DMS 273 treated with DMSO at 0.1 percent for 48 hours (cell line): Measurements from ENCODE around the gene LRMDA.

ENCODE experiments used
- DNase-seq: peaks from one replicate; lab custom pipeline; 2025; lab: John Stamatoyannopoulos, UW

Gene LRMDA

DNA sequence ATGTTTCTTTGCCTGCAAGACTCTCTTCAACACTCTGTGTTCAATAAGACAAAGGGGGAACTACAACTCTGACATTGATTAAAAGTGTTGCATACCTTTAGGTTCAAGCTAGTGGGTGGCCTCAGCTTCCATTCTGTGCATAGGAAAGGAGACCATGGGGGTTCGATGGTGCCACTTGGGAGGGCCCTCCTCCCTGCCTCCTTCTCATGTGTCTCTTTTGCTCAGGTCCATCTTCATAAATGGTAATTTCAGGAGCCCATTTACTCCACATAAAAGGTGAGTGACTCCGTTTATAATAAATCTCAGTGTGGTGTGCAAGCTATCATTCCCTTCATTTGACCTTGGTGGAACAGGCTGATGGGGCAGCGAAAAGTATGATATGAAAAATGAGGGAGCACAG lies 285.1 kb downstream of the LRMDA start:
- DNase-seq, result no peak

DNA sequence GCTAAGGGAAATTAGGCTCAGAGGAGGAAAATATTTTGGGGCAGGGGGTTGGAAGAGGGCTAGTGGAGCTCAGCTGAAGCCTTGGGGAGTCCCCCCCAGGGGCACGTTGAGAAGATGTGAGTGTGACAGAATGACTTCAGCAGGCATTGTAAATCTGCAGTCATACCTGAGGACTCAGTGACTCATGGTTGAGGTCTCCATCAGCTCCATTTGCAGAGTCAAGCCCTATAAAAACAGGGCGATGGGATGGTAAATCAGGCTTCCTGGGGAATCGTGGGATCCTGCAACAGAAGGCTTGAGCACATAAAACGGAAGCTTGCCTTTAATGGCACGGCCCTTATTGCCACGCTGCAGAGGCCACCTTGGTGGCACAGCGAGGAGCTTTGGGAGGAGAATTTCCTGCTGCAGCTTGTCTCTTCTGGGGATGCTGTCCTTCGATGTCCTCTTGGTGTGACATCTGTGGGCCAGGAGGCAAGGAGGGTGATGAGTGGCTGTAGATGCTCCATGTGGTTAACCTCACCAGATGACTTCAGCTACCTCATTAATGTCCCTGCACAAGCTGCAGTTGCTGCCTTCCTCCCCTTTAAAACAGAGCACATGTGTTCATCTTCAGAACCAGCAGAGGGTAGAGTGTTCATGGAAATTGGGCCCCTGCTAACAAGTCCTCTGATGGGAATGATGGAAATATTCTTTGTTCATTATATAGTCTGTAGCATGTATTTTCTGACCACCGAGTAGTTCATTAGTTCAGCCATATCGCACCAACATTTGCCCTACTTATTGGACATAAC lies 285.9 kb downstream of the LRMDA start:
- DNase-seq, result no peak

DNA sequence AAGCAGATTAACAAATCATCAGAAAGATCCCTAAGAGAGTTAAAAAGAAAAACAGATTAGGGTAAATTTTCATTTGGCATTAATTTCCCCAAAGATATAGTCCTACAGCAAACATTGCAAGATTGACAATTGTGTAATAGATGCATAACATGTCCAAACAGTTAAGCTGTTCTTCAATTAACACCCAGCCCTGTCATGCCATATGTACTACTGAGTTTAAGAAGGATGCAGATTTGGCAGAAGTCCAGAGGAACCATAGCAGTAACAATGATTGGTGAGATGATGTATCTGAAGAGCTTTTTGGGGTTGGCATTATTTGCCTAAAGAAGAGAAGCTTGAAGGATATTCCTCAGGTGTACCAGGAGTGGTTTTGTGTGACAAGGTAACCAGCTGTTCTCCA lies 287.6 kb downstream of the LRMDA start:
- DNase-seq, result no peak

DNA sequence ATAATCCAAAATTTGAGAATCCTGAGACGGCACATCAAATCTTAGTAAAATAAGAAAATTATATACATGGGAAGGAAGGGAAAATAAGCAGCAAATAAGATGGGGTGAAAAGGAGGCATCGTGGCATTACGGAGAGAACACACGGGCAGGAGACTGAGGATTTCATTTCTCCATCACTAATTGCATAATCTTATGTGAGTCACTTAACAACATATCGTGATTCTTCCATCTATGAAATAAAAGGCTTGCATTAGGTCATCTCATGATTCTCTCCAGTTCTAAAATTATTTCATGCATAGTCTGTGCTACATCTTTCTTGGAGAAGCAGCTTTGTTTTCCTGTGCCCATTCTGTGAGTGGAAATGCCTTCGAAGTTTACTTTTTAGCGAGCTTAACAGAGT lies 288.7 kb downstream of the LRMDA start:
- DNase-seq, result no peak

DNA sequence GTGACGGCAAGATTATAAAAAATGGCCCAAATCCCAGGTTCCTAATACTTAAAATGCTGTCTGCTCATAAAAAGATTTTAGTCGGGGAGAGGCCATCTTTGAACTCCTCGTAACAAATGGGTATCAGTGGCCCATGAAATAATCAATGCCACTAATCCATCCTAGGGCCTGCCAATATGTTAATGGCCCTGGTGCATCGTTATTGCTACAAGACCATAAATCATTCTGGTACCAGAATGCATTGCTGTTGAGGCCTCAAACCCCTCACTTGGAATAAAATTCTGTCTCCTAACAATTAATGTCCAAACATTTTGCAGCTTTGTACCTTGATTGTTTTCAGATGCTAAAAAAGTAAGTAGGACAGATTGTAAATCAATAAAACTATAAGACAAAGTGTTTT lies 290.6 kb downstream of the LRMDA start:
- DNase-seq, result no peak

DNA sequence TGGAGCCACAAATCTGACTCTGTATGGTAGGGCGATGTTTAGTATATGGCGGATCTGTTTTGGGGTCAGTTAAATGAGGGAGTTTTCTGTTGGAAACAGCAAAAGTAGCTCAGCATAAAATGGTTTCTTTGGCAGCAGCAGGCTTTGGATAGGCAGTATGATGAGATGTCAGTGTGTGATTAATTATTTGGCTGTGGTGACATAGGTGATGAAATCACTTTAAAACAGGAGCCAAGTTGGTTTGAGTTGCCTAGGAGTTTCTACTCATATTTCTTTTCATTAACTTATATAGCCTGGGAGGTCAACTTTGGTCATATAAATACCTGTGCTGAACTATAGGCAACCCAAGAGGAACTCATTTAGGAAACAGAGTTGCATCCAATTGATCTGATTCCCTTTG lies 291.2 kb downstream of the LRMDA start:
- DNase-seq, result no peak

DNA sequence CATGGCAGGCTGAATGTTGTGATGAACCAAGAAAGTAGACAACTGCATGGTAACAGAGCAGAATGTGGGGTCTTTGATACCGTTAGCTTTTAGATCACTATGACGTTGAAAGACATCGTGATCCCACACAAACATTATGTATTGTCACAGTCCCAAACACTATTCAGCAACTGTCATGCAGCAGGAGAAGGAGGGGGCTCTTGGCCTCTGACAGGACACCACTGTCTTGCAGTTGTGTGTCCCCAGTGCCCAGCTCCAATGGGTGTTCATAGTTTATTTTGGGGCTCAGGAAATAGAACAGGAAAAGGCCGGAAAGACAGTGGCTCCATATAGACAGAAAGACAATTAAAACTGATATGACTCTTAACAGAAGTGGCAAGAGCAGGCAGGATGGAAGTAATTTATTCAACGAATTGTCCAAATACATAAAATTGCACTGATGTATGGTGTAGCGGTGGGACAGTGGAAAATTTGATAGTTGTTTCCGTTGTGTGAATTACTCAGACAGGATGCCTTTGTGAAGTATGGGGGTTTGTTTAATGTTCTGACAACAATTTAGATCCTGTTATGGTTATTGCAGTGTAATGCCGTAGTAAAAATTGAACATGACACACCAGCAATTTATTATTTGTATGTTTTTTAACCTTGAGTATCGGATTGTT lies 292.0 kb downstream of the LRMDA start:
- DNase-seq, result no peak

DNA sequence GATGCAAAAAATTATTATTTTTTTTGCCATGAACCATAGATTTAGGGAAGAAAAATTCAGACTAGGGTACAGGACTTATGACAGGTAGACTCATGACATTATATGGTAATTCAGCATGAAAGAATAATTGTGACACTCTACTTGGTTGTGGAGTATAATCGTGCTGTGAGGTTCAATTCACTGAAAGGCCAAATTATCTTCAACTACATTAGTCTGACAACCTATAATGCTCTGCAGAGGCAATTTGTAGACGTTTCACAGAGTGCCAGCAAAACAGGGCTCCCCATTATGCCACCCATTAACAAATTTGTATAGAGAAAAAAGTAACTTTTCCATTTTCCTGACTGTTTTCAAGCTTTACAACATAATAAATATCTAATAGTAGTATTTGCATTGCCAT lies 292.6 kb downstream of the LRMDA start:
- DNase-seq, result no peak

DNA sequence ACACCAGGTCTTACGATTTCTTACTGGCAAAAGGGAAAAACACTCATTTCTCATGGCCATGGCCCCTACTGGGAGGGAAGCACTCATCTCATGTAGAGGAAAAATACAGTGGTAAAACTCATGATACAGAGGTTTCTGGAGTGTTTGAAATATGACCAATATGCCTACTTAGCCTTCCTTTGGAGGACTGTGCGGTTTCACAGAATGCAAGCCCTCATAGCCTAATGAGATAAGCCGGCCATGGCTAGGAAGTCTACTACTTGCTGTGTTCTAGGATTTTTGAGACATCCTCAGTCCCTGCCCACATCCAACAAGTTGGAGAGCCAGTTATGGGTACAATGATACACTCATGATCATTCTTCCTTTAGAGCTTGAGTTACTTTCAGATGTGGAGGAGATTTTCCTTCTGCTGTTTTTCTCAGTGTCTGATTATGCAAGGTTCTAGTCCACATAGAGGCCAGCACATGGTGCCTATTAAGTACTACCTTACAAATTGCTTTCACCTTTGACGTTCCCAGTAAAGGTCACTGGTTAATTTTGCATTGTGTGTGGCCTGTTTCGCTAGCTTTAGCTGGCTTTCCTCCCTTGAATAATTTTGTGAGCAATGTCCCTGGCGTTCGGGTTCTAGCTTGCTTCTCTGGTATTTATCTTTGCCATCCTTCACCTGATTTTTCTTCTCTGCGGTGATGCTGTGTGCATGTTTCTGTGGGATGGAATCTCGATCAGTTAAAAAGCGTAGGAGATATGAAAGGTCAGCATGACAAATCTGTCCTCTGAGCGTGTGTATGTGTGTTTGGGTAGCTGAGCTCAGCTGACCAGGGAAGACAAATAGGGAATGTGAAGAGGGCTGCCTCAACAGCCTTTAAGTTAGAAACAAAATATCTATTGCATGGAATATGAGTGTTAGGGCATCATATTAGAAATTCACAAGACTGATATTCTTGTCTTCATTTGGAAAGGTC lies 295.4 kb downstream of the LRMDA start:
- DNase-seq, result no peak

DNA sequence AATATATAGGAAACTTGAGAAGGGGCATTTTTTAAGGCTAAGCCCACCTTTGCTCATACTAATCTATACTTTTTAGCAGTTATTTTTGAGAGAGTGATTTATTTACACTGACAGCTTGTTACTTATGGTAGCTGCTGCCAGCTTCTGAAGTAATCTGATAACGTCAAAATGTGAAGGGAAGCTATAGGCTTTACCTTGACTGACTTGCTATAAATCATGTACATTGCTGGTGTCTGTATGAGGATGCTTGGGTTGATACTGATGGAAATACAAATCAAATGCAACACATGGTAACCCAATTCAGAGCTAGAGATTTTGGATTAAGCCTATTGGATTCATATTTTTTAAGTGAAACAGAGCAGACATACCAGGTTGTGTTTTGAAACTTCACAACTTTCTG lies 299.4 kb downstream of the LRMDA start:
- no peak for DNase-seq

DNA sequence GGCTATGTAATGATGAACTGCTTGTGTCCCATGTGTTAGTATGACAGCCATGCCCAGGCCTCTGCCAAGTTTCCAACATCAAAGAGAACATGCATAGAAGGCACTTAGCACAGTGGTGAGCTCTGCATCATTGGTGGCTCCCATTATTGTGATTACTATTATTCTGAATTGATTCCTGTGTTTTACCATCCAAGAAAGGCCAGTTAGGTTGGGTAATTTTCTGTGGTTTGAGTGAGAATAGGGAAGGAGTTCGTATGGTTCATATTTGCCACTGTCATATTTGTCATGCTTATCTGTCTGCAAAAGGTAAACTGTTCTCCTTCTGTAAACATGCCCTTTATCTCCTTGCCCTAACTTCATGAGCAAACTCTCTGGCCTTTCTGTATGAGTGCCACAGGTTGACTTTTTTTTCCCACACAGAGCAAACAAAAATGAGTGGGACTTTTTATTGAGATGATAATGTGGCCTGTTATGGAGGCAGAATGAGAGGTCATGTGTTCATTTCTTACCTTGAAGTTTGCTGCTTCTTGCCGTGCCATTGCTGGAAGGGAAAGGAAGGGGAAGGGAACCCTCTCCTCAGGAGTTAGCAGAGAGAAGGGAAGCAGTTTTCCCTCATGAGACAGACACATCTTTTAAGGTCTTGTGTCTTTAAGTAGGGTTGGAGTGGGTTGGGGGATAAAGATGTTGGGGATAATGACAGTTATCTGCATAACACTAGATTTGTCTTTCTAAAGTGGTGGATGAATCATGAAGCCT lies 301.9 kb downstream of the LRMDA start:
- DNase-seq, result no peak

DNA sequence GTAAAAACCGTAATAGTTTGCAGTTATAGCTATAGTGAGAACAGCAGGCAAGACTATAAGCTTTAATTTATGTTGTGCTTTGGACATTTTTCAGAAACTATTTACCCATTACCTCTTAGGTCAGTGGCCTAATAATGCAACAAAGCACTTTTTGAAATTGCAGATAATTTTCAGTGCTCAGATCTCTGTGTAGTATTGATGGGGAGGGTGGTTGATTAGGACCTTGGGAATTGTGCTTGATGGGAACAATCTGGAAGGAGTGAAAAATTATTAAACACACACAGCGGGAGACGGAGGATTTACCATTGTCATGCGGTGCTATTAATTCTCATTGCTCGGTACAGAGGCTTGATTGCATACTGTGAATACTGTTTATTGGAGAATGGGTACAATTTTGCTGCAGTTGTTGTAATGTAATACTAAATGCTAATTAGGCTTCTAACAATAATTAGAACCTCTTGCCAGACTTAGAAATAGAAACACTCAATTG lies 304.8 kb downstream of the LRMDA start:
- DNase-seq, result no peak

DNA sequence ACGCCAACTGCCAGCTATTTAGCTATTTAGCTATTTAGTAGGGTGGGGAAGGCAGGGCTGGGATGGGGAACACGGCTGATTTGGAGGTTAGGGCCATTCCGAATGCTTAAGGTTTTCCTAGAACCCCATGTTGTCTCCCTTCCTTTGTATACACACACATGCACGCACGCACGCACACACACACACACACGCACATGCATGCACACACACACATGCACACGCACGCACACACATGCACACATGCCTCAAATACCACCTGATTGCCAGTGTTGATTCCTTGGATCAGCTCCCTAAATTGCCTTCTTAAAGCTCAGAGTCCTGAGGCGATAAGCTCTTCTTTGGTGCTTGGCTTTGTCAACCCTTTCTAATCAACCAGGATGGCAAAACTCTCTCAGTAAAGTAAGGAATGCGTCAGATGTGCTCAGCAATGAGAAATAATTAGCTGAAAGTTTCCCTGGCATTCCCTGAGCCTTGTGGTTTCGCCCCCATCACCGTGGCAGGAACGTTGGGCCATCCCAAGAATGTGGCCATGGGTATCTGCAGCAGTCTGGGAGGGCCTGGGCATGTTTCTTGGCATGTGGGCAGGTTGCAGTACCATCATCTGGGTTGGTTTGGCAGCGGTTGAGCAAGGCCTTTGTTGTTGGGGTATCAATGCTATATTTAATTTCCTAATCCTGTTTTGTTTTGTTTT lies 305.6 kb downstream of the LRMDA start:
- no peak for DNase-seq

DNA sequence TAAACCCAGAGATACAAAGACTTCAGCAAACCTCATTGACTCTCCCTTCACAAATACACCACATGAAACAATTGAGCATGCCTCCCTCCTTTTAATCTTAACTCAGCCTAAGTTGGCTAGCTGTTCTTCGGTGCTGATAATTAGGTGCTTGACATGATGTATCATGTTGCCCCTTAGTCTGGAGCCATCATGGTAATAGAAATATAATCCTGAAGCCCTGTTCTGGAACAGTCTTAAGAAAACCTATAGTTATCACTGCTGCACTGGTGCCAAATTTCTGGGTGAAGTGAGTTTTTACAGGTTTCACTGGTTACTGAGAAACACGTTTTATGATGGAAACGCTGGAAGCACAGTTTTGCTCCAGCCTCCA lies 306.1 kb downstream of the LRMDA start:
- DNase-seq, result no peak

DNA sequence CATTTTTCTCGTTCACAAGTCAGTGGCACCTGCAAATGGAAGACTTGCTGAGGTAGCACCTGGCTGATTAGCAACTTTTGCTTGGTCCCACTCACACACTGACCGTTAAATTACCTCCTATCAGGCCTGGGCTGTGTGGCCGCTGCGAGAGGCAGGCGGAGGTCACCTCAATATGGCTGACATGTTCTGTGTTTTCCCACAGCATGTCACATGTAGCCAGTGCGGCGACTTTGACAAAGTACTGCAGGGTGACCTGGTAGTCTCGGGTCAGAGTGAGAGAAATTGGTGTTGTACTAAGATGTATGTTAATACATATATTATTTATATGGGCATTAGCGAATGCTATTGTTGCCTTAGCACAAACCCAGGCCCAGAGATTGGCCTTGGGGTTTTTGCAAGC lies 307.5 kb downstream of the LRMDA start:
- DNase-seq, result no peak

DNA sequence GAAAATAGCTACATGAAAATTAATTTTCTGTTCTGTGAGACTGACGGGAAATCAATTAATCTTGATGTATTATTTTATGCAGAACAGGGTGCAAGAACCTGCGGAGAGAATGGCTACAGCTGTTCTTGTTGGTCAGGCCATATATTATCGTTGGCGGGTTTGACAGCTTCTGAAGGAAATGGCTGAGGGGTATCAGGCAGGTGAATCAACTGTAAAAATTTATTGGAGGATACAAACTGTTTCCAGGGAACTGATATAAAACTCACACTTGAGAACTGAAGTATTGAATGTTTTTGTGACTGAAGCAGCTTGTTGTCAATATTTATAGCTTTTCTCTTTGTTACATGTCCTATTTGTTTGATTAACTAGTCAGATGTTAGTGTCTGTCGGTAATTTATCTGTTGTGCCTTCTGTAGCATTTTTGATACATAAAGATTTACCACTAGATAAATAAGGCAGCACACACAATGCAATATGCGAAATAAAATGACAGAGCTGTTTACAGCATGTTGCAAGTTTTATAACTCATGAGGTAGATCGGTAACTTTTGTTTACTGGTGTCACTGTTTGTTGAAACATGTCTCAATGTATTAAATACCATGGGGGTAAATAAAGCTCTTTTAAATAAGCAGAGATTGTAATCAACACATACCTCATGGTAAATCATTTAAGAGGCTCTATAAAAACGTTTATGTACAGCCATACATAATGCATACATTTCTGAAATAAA lies 308.2 kb downstream of the LRMDA start:
- DNase-seq, result no peak

DNA sequence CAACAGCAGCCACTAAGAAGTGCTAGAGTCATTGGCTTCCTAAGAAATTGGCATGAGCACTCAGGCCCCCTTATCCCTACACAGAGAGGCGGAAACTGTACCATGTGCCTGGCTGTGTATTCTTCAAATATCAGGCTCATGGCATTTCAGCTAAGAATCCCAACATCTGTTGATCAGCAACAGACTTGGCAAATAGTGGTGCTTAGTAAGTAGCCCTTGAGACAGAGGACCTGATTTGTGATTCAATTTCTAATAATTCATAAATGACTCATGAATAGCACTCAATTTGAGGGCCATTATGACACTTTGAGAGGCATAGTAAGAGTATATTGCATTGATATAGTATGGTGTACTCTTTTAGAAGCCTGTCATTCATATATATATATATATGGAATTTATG lies 309.1 kb downstream of the LRMDA start:
- no peak for DNase-seq

DNA sequence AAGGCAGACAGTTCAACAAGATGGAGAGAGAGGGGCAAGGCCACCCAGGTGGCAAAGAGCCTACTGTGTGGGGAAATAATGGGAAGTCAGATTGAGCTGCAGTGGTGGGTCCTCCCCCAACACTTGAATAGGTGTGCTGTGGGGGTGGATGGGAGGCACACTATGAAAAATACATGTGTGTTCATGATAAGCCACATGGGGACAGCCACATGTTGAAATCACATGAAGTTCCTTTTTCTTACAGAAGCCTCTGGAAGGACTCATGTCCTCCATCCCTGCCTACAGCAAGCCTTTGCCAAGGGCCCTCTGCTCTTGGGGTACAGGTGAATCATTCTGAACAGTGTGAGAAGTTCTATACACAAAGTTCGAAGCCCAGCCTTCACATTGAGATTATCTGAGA lies 310.9 kb downstream of the LRMDA start:
- DNase-seq, result no peak

DNA sequence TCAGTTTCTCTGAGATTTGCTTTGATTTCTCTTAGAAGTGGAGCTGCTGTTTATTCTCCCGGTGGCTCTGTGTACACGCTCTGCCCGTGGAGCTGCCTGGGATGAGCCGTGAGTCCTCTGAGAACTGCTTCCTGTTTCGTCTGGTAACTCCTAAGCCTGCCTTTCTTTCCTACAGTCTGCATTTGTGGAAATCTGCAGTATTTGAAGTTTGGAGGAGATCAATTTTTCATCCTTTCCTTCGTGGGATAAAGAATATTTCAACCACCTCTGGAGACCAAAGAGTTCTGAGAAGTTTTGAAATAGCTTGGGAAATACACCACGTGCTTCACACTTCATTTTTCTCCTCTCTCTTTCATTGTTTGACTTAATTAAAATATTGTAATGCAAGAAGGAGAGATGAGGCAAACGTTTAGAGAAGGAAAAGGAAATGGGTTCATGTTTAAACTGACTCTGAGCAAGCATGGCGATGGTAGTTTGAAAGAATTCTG lies 311.9 kb downstream of the LRMDA start:
- DNase-seq, result no peak

DNA sequence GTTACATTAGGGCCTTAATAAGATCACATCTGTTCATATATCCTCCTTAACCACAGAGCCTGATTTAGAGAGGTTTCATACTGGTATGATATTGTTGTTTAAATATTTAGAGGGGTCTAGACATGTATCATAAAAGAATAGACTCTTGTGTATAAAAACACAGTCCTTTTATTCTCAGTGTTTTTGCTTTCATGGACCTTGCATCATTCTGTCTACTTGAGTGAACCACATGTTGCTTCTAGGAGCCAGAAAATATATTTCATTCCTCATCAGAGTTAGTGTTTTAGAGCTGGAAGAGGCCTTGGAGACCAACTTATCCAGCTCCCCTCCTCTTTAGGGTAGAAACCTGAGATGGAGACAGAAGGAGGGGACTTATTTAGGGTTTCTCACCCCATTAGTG lies 312.8 kb downstream of the LRMDA start:
- DNase-seq, result no peak
